AG04450 (cell line): ENCODE results near the gene PACSIN2. TPM values are rescaled to one million over a fixed set of nuclear protein-coding genes. Genes with fewer than 3 reads are reported as not detected.

Experiments used
- CTCF ChIA-PET: fragments of 300-600, 350-600 bp; formaldehyde crosslinking; extraction: SDS; loops from one replicate; lab custom pipeline; 2022; ENCODE audit warnings: antibody characterized with exemption, inconsistent platforms; lab: Charles Lee
- POLR2A ChIA-PET: fragments of 350-600 bp; formaldehyde crosslinking; extraction: SDS; loops from one replicate; lab custom pipeline; 2021; ENCODE audit warnings: antibody characterized with exemption, inconsistent platforms; lab: Yijun Ruan, JAX
- DNase-seq: peaks from one replicate; pipeline ENCODE4 v3.0.0-alpha.2; 2011; ENCODE audit warnings: low read depth, low spot score
- H3K27ac ChIP-seq: one replicate; pipeline ENCODE4 v1.5.1; 2012; ENCODE audit warnings: low read depth, low read length, control low read depth
- H3K27me3 ChIP-seq: one replicate; pipeline ENCODE4 v1.6.0; 2012; ENCODE audit warnings: low read length; ENCODE audit not compliant: control insufficient read depth, insufficient read depth
- H3K4me3 ChIP-seq: 2 replicates; pipeline ENCODE4 v1.5.1; 2011; ENCODE audit warnings: mild to moderate bottlenecking, low read depth, low read length, control low read depth
- H3K9me3 ChIP-seq: 2 replicates; pipeline ENCODE4 v1.5.1; 2012; ENCODE audit warnings: low read length; ENCODE audit not compliant: control insufficient read depth, insufficient read depth
- polyA plus RNA-seq: library from polyadenylated mRNA; depleted of rRNA; stranded (reverse); fragments of >200 nt; gene quantifications from 2 replicates; pipeline ENCODE4 v1.2.3, GENCODE V29; 2011
- TF ChIP-seq, protein P1 (sequence below): IDR thresholded peaks from 2 replicates; pipeline ENCODE4 v1.5.1; 2011; ENCODE audit warnings: low read depth, low read length, control low read depth, inconsistent platforms

Gene PACSIN2
- polyA plus RNA-seq, 1 experiment: 59.6 TPM

DNA sequence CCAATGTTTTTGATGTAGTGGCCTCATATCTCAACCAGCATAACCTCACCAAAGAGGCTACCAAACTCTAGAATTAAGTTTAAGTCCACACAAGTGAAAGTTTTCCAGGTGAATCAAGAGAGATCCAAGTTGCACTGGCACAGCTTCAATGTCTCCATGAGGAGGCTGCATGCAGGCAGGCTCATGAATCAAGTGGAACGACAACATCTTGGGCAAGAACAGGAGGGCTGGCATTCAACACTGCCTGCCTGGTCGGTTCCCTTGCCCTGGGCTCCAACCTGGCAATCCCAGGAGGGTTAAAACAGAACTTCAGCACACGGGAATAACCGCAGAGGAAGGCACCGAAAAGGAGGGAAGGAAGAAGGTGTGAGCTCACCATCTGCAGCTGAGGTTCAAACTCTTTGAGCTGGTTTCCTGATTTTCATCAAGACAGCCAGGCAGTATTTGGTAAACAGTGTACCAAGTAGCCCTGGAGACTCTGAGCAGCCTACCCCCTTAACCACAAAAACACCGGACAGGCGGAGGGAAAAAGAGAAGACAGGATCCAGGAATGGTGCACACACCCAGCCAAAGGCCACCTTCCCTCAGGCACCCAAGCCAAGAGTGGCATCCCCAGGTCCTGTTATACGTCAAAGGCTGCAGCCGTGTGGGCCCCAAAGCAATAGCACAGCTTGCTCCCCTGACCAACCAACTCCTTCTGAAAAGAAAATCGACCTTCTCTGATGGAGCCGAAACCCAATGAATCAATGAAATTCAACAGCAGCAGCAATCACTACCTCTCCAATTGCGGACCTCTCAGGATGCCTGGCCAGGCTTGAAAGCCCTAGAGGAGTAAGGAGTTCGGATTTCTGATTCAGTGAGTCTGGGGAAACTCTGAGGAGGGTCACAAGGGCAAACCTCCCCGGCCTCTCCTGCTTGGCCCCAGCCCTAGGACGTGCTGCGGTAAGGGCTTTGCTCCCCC lies 1.3 kb downstream of the PACSIN2 start:
- Histone ChIP-seq H3K4me3 (peak overlapping the region; percentile 86), H3K27ac (no peak overlapping the region), H3K9me3 (no peaks in the 10 kb centered on the region), H3K27me3 (no peaks in the 10 kb centered on the region)
- TF ChIP-seq, protein P1, sequence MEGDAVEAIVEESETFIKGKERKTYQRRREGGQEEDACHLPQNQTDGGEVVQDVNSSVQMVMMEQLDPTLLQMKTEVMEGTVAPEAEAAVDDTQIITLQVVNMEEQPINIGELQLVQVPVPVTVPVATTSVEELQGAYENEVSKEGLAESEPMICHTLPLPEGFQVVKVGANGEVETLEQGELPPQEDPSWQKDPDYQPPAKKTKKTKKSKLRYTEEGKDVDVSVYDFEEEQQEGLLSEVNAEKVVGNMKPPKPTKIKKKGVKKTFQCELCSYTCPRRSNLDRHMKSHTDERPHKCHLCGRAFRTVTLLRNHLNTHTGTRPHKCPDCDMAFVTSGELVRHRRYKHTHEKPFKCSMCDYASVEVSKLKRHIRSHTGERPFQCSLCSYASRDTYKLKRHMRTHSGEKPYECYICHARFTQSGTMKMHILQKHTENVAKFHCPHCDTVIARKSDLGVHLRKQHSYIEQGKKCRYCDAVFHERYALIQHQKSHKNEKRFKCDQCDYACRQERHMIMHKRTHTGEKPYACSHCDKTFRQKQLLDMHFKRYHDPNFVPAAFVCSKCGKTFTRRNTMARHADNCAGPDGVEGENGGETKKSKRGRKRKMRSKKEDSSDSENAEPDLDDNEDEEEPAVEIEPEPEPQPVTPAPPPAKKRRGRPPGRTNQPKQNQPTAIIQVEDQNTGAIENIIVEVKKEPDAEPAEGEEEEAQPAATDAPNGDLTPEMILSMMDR: no peak
- POLR2A ChIA-PET: interaction anchor here (0.9 to 3.2 kb wide), 9 partner anchors 10 to 106 kb away, joined by 3 to 29 read pairs (median 3); no protein-coding TSS in a partner anchor
- CTCF ChIA-PET: interaction anchor here (0.6 to 3.0 kb wide), 4 partner anchors 12 to 166 kb away, joined by 3 to 15 read pairs (median 4); no protein-coding TSS in a partner anchor
- DNase-seq: no peak

DNA sequence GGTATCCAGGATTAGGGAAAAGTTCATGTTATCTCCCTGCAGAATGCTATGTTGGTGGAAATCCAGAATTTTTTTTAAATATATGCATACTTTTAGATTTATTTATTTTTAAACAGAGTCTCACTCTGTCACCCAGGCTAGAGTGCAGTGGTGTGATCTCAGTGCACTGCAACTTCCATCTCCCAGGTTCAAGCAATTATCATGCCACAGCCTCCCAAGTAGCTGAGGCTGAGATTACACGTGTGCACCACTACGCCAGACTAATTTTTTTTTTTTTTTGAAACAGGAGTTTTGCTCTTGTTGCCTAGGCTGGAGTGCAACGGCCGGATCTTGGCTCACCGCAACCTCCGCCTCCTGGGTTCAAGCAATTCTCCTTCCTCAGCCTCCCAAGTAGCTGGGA lies 2.6 kb downstream of the PACSIN2 start:
- no peak overlapping the region for H3K27ac ChIP-seq
- POLR2A ChIA-PET: no interaction called here
- no peaks in the 10 kb centered on the region for H3K9me3 ChIP-seq
- CTCF ChIA-PET: interaction anchor here (0.7 kb wide), 1 partner anchor 171 kb away, joined by 3 read pairs; no protein-coding TSS in a partner anchor
- no peak for DNase-seq
- TF ChIP-seq, protein P1: no peak
- H3K4me3 ChIP-seq: no peak overlapping the region
- no peaks in the 10 kb centered on the region for H3K27me3 ChIP-seq

DNA sequence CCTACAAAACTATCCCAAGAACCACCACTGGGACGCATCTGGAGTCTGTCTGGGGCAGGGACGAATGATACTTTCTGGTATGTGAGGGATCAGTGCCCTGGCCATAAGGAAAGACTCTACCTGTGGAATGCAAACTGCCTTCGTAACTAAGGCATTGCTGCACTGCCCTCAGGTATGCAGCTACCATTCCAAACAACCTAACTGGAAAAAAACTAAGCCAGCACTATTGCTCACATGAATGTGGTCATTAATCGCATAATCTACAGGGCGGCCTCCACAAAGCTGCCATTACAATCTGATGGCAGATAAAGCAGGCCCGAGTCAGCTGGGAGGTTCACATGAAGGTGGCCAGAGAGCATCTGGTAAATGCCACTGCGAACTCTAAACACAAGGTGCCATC lies 3.9 kb downstream of the PACSIN2 start:
- no peak overlapping the region for H3K27ac ChIP-seq
- DNase-seq: no peak
- H3K9me3 ChIP-seq: no peaks in the 10 kb centered on the region
- no peaks in the 10 kb centered on the region for H3K27me3 ChIP-seq
- ChIA-PET CTCF (no interaction called here), POLR2A (no interaction called here)
- TF ChIP-seq, protein P1: peak; percentile 23; the same call in 1 of the 2 replicates
- H3K4me3 ChIP-seq: no peak overlapping the region

DNA sequence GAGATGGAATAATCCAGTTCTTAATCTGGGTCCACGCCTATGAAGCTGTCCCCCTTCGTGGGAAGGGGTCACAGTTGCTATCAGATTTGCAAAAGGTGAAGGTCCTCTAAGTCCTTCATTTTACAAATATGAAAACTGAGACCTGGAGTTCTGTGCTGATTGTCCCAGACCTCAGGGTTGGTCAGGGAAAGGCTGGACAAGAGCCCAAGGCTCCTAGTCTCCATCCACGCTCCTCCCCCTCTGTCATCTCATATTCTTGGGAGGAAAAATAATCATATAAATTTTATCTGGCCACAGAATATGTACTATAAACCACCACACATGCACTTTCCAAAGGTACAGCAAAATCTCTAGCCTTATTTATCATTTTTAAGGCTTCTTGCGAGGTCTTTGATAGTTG lies 5.5 kb downstream of the PACSIN2 start:
- TF ChIP-seq, protein P1: no peak
- CTCF ChIA-PET: interaction anchor here (0.6 kb wide), 1 partner anchor 189 kb away, joined by 3 read pairs; no protein-coding TSS in a partner anchor
- Histone ChIP-seq H3K9me3 (no peaks in the 10 kb centered on the region), H3K27me3 (no peaks in the 10 kb centered on the region), H3K27ac (no peak overlapping the region), H3K4me3 (no peak overlapping the region)
- no peak for DNase-seq
- POLR2A ChIA-PET: no interaction called here

DNA sequence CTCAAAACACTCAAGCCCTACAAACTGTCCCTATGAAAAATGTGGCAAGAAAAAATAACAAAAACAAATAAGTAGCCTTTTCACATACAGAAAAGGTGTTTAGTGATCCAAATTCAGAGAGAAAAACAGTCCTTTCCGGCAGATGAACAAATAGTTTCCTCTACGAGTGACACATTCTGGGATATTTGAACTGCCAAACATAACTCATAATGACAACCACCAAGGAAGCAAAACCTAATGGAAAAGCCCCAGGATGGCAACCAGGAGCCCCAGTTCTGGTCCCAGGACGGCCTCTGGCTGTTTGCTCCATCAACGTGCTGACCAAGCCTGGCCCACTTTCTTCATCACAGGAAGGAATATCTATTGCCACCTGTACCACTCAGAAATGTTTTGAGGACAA lies 6.0 kb downstream of the PACSIN2 start:
- Histone ChIP-seq H3K9me3 (no peaks in the 10 kb centered on the region), H3K27me3 (no peaks in the 10 kb centered on the region), H3K4me3 (no peak overlapping the region), H3K27ac (no peak overlapping the region)
- POLR2A ChIA-PET: no interaction called here
- DNase-seq: no peak
- TF ChIP-seq, protein P1: no peak
- CTCF ChIA-PET: interaction anchor here (0.9 kb wide), 1 partner anchor 25 kb away, joined by 3 read pairs; no protein-coding TSS in a partner anchor
